ENCODE measurements around the gene GAS2.

- TF ChIP-seq CTCF (IDR thresholded peaks at IDR 0.05) (no peak), ZFX (IDR thresholded peaks at IDR 0.05; ENCODE audit: borderline replicate concordance) (no peak)
Measured at GRCh38 chr11:22684082-22684481, 17.7 kb downstream of the GAS2 start.
